H1 (cell line): ENCODE results near the gene ZFHX2. TPM values are rescaled to one million over a fixed set of nuclear protein-coding genes. Genes with fewer than 3 reads are reported as not detected.

ENCODE experiments used
- CTCF ChIA-PET: fragments of 300-600 bp; sonication (Branson Sonifier 250); formaldehyde crosslinking; loops from one replicate; lab custom pipeline; 2021; ENCODE audit not compliant: partially characterized antibody; lab: Charles Lee
- POLR2A ChIA-PET: fragments of 300-600 bp; sonication (Branson Sonifier 250); formaldehyde crosslinking; loops from one replicate; lab custom pipeline; 2021; ENCODE audit warnings: inconsistent platforms; ENCODE audit not compliant: partially characterized antibody; lab: Charles Lee
- DNase-seq, 2 experiments: peaks; one replicate each; pipeline versions ENCODE4 v3.0.0 to v3.0.0-alpha.2; 2010 to 2022; ENCODE audit warnings: low spot score in 2 of 2, low read depth in 1 of 2, mixed read lengths in 1 of 2
- FAIRE-seq: peaks from 2 replicates; lab custom pipeline; 2011; peaks lifted over from hg19 to GRCh38; lab: Jason Lieb, UNC
- H2AFZ ChIP-seq: 2 replicates; pipeline ENCODE4 v1.8.1; 2012; ENCODE audit warnings: low read length, inconsistent platforms
- H2AK5ac ChIP-seq: 2 replicates; pipeline ENCODE4 v1.6.1; 2013; ENCODE audit warnings: low read depth, low read length
- H2BK120ac ChIP-seq: replicated peaks from 2 replicates; pipeline ENCODE3; 2013; ENCODE audit warnings: low read depth, low read length, inconsistent platforms
- H2BK12ac ChIP-seq: 2 replicates; pipeline ENCODE4 v1.6.1; 2013; ENCODE audit warnings: low read depth, low read length
- H2BK15ac ChIP-seq: 2 replicates; pipeline ENCODE4 v1.6.1; 2013; ENCODE audit warnings: low read length
- H2BK20ac ChIP-seq: 2 replicates; pipeline ENCODE4 v1.6.1; 2013; ENCODE audit warnings: low read length
- H2BK5ac ChIP-seq: 2 replicates; pipeline ENCODE4 v1.6.1; 2013; ENCODE audit warnings: low read depth, low read length
- H3K14ac ChIP-seq: 2 replicates; pipeline ENCODE4 v1.6.1; 2013; ENCODE audit warnings: inconsistent platforms; ENCODE audit not compliant: insufficient read length
- H3K18ac ChIP-seq: 2 replicates; pipeline ENCODE4 v1.6.1; 2013; ENCODE audit warnings: low read length; ENCODE audit errors: extremely low read depth
- H3K23ac ChIP-seq: 2 replicates; pipeline ENCODE4 v1.6.1; 2013; ENCODE audit warnings: inconsistent platforms; ENCODE audit not compliant: insufficient read length
- H3K23me2 ChIP-seq: 2 replicates; pipeline ENCODE4 v1.6.1; 2013; ENCODE audit warnings: low read depth, low read length
- H3K27ac ChIP-seq: 2 replicates; pipeline ENCODE4 v1.6.1; 2011; ENCODE audit warnings: low read depth, low read length, inconsistent platforms
- H3K27me3 ChIP-seq, 4 experiments: replicated peaks in 1 of 4; 1 replicate in 1 of 4; 2 replicates in 3 of 4; pipeline versions ENCODE4 v1.6.1 to v1.8.1; 2011 to 2013; ENCODE audit warnings: low read length in 3 of 4, mild to moderate bottlenecking in 3 of 4, inconsistent platforms in 2 of 4, mixed read lengths in 2 of 4, moderate library complexity in 1 of 4; ENCODE audit not compliant: control insufficient read depth in 3 of 4, insufficient read depth in 3 of 4; ENCODE audit errors: extremely low read depth in 1 of 4
- H3K36me3 ChIP-seq, 4 experiments: 2 replicates each; pipeline versions ENCODE4 v1.6.1 to v1.8.1; 2011 to 2013; ENCODE audit warnings: mild to moderate bottlenecking in 4 of 4, low read length in 3 of 4, moderate library complexity in 2 of 4, control low read depth in 1 of 4, inconsistent platforms in 1 of 4; ENCODE audit not compliant: insufficient read depth in 4 of 4, control insufficient read depth in 2 of 4
- H3K4ac ChIP-seq: replicated peaks from 2 replicates; pipeline ENCODE3; 2013; ENCODE audit warnings: low read length, low read depth, mixed read lengths, inconsistent platforms; ENCODE audit not compliant: insufficient read length
- H3K4me1 ChIP-seq, 4 experiments: replicated peaks in 1 of 4; 1 replicate in 1 of 4; 2 replicates in 3 of 4; pipeline versions ENCODE4 v1.6.1 to v1.8.1; 2011 to 2013; ENCODE audit warnings: low read length in 3 of 4, inconsistent platforms in 2 of 4, mixed read lengths in 1 of 4; ENCODE audit not compliant: insufficient read depth in 4 of 4, control insufficient read depth in 3 of 4
- H3K4me2 ChIP-seq, 2 experiments: 2 replicates each; pipeline versions ENCODE4 v1.6.1 to v1.8.1; 2011 to 2013; ENCODE audit warnings: low read depth in 2 of 2, low read length in 2 of 2, control low read depth in 1 of 2, inconsistent platforms in 1 of 2, mild to moderate bottlenecking in 1 of 2; ENCODE audit not compliant: insufficient read depth in 1 of 2
- H3K4me3 ChIP-seq, 4 experiments: fragments of 200-600, 300-600 bp in 1 of 4; sonication (generic), shearing (Covaris generic), sonication (Bioruptor Twin) in 1 of 4; 2 replicates each; pipeline versions ENCODE4 v1.5.1 to v1.8.1; 2011 to 2016; ENCODE audit warnings: low read length in 4 of 4, low read depth in 3 of 4, control low read depth in 2 of 4, inconsistent platforms in 2 of 4, mild to moderate bottlenecking in 2 of 4, mixed read lengths in 1 of 4, moderate library complexity in 1 of 4; ENCODE audit not compliant: insufficient read depth in 2 of 4; ENCODE audit errors: extremely low read depth in 1 of 4
- H3K56ac ChIP-seq: replicated peaks from 2 replicates; pipeline ENCODE3; 2013; ENCODE audit warnings: low read depth, mild to moderate bottlenecking, mixed read lengths, low read length, inconsistent platforms; ENCODE audit not compliant: insufficient read length
- H3K79me1 ChIP-seq: 2 replicates; pipeline ENCODE4 v1.6.1; 2013; ENCODE audit warnings: low read depth, low read length, control low read depth
- H3K79me2 ChIP-seq, 2 experiments: 2 replicates each; pipeline versions ENCODE4 v1.6.1 to v1.8.1; 2012 to 2013; ENCODE audit warnings: low read length in 2 of 2, mild to moderate bottlenecking in 2 of 2, inconsistent platforms in 1 of 2; ENCODE audit not compliant: insufficient read depth in 2 of 2, control insufficient read depth in 1 of 2
- H3K9ac ChIP-seq, 4 experiments: replicated peaks in 1 of 4; 1 replicate in 1 of 4; 2 replicates in 3 of 4; pipeline versions ENCODE4 v1.6.1 to v1.8.1; 2011 to 2013; ENCODE audit warnings: low read depth in 3 of 4, low read length in 3 of 4, control low read depth in 2 of 4, mild to moderate bottlenecking in 2 of 4, moderate library complexity in 2 of 4, inconsistent platforms in 1 of 4; ENCODE audit errors: extremely low read depth in 1 of 4
- H3K9me3 ChIP-seq, 2 experiments: 2 replicates each; pipeline versions ENCODE4 v1.6.1 to v1.8.1; 2012 to 2013; ENCODE audit warnings: mild to moderate bottlenecking in 2 of 2, moderate library complexity in 2 of 2, control low read depth in 1 of 2, inconsistent platforms in 1 of 2, low read depth in 1 of 2, low read length in 1 of 2, mixed read lengths in 1 of 2; ENCODE audit not compliant: insufficient read depth in 2 of 2
- H4K20me1 ChIP-seq, 2 experiments: replicated peaks in 1 of 2; 2 replicates each; pipeline versions ENCODE3 to v1.8.1; 2011 to 2013; ENCODE audit warnings: inconsistent platforms in 2 of 2, low read length in 2 of 2, mild to moderate bottlenecking in 1 of 2; ENCODE audit not compliant: insufficient read depth in 2 of 2, control insufficient read depth in 1 of 2
- H4K5ac ChIP-seq: 2 replicates; pipeline ENCODE4 v1.6.1; 2013; ENCODE audit warnings: low read length, low read depth, mixed read lengths, inconsistent platforms; ENCODE audit not compliant: insufficient read length
- H4K8ac ChIP-seq: 2 replicates; pipeline ENCODE4 v1.8.0; 2013; ENCODE audit warnings: mild to moderate bottlenecking, moderate library complexity, low read length, inconsistent platforms; ENCODE audit not compliant: insufficient read depth; ENCODE audit errors: extremely low read depth
- H4K91ac ChIP-seq: replicated peaks from 2 replicates; pipeline ENCODE3; 2013; ENCODE audit warnings: low read length, mixed read lengths, inconsistent platforms; ENCODE audit not compliant: insufficient read length
- ASH2L ChIP-seq: fragments of 200-600, 300-600 bp; sonication (generic); IDR thresholded peaks from one replicate; pipeline ENCODE4 v1.7.1; 2017; ENCODE audit warnings: low read length
- EZH2 ChIP-seq: fragments of 200-600 bp; sonication (generic); IDR thresholded peaks from 2 replicates; pipeline ENCODE4 v1.7.1; 2012; ENCODE audit warnings: low read depth, mild to moderate bottlenecking, moderate library complexity, low read length, inconsistent platforms; ENCODE audit not compliant: severe bottlenecking
- JUN ChIP-seq: IDR thresholded peaks from 2 replicates; pipeline ENCODE4 v1.6.1; 2011; ENCODE audit warnings: low read depth, mild to moderate bottlenecking, improper control_type of control experiment, low read length
- KDM4A ChIP-seq: IDR thresholded peaks from one replicate; pipeline ENCODE4 v1.7.1; 2012; ENCODE audit warnings: low read depth, mild to moderate bottlenecking, moderate library complexity, low read length, inconsistent platforms; ENCODE audit not compliant: severe bottlenecking
- POLR2AphosphoS5 ChIP-seq: IDR thresholded peaks from 2 replicates; pipeline ENCODE4 v1.6.1; 2011; ENCODE audit warnings: low read depth, low read length
- RAD21 ChIP-seq, 2 experiments: IDR thresholded peaks in 1 of 2; conservative IDR thresholded peaks in 1 of 2; 2 replicates each; pipeline ENCODE4 v1.6.1; 2011; ENCODE audit warnings: low read depth in 2 of 2, low read length in 2 of 2, improper control_type of control experiment in 1 of 2, inconsistent platforms in 1 of 2, mild to moderate bottlenecking in 1 of 2, moderate library complexity in 1 of 2
- RFX5 ChIP-seq: IDR thresholded peaks from 2 replicates; pipeline ENCODE4 v1.6.1; 2011; ENCODE audit warnings: low read depth, low read length, improper control_type of control experiment, borderline replicate concordance
- TAF1 ChIP-seq: IDR thresholded peaks from 2 replicates; pipeline ENCODE4 v1.6.1; 2011; ENCODE audit warnings: mild to moderate bottlenecking, low read depth, low read length
- USF2 ChIP-seq: IDR thresholded peaks from 2 replicates; pipeline ENCODE4 v1.6.1; 2011; ENCODE audit warnings: low read length, improper control_type of control experiment
- WGBS, 2 experiments: shearing (Covaris generic) in 1 of 2; methylation state at CpG; one replicate each; pipeline versions ENCODE4 v1.1.6 to v1.1.7; 2013 to 2015; ENCODE audit warnings: low lambda C conversion rate in 2 of 2, mixed read lengths in 2 of 2, inconsistent platforms in 1 of 2, low coverage in 1 of 2, missing lambda C conversion rate in 1 of 2; ENCODE audit not compliant: insufficient replicate concordance in 2 of 2, insufficient coverage in 1 of 2, insufficient read length in 1 of 2; ENCODE audit errors: extremely low coverage in 1 of 2, missing lambda C conversion rate in 1 of 2; 5-methylcytosine and 5-hydroxymethylcytosine counted together
- polyA plus RNA-seq, 7 experiments: library from polyadenylated mRNA; depleted of rRNA in 3 of 7; stranded (reverse) in 5 of 7; unstranded in 2 of 7; fragments of >200 nt in 5 of 7; fragments of 200-250 nt in 2 of 7; gene quantifications; 1 replicate in 5 of 7; 2 replicates in 1 of 7; 4 replicates in 1 of 7; pipeline versions ENCODE4 v1.2.1 to v1.2.3, GENCODE V29; 2011 to 2013; ENCODE audit warnings: missing spikeins in 2 of 7, mixed read lengths in 2 of 7
- total RNA-seq: library from RNA; stranded (reverse); fragmentation: NEBNext Ultra II Directional; extraction: Animal tissue kit (Norgen Biotek cat#: 25700); gene quantifications from 2 replicates; pipeline ENCODE4 v1.2.1, GENCODE V29; 2021
- TF ChIP-seq, protein P1 (sequence below): IDR thresholded peaks from 2 replicates; pipeline ENCODE4 v1.6.1; 2012; ENCODE audit warnings: inconsistent platforms

The ZFHX2 gene
- total and polyA plus RNA-seq, 2 of the 8 experiments (the other 6 are each of a cell fraction or from before 2014, with no cell fraction given): 2.7 to 27.0 TPM

GRCh38 chr14:23557521-23557920, 6.0 kb upstream of the ZFHX2 start:
- H3K56ac ChIP-seq: no peak overlapping the region
- H4K8ac ChIP-seq: no peak overlapping the region
- CTCF ChIA-PET: interaction anchor here (0.6 to 70.5 kb wide), 5 partner anchors 30 to 212 kb away, joined by 3 to 2092 read pairs (median 61); partner anchors contain the start of gene NGDN
- no peak overlapping the region for H2BK15ac ChIP-seq
- no peak overlapping the region for H4K5ac ChIP-seq
- WGBS, 2 experiments: 92% methylated on average over 2 of the region's 2 CpGs; no CpG with 5 or more reads in 1 of the 2 experiments
- no peak overlapping the region for H3K23ac ChIP-seq
- H3K9ac ChIP-seq: no peak overlapping the region
- no peak overlapping the region for H2AK5ac ChIP-seq
- POLR2A ChIA-PET: interaction anchor here (1.3 to 52.7 kb wide), 4 partner anchors 10 to 79 kb away, joined by 4 to 1523 read pairs (median 492); partner anchors contain the start of genes AP1G2, NGDN and ZFHX2
- 0 out of 2 replicates have a peak, but pooled peaks cover 7% of the 10 kb centered on the region for H3K79me1 ChIP-seq
- H3K23me2 ChIP-seq: peaks cover 7% of the 10 kb centered on the region
- no peaks in the 10 kb centered on the region for H3K27me3 ChIP-seq
- H2AFZ ChIP-seq: no peak overlapping the region
- peaks cover 0 to 19% of the 10 kb centered on the region in 2 experiments; a peak in 2 of 4 replicates for H3K79me2 ChIP-seq
- TF ChIP-seq TAF1 (no peak), JUN (no peak), ASH2L (no peak), KDM4A (no peak), POLR2AphosphoS5 (no peak), RFX5 (no peak), USF2 (no peak), EZH2 (no peak), RAD21 (IDR thresholded peaks at IDR 0.05 in 1 of 2, conservative IDR thresholded peaks at IDR 0.05 in 1 of 2; ENCODE audit: low read depth in 2 of 2, low read length in 2 of 2) (no peak)
- TF ChIP-seq, protein P1, sequence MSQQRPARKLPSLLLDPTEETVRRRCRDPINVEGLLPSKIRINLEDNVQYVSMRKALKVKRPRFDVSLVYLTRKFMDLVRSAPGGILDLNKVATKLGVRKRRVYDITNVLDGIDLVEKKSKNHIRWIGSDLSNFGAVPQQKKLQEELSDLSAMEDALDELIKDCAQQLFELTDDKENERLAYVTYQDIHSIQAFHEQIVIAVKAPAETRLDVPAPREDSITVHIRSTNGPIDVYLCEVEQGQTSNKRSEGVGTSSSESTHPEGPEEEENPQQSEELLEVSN: no peak
- no peak overlapping the region for H2BK5ac ChIP-seq
- no peak overlapping the region for H3K27ac ChIP-seq
- peaks cover 5 to 29% (median 11%) of the 10 kb centered on the region in 4 experiments; a peak in 7 of 8 replicates for H3K36me3 ChIP-seq
- no peak overlapping the region for H3K14ac ChIP-seq
- H3K18ac ChIP-seq: no peak overlapping the region
- H2BK120ac ChIP-seq: no peak overlapping the region
- H3K4ac ChIP-seq: no peak overlapping the region
- peak overlapping the region; percentile 80 to 93; a peak in 2 of 4 replicates for H3K4me2 ChIP-seq
- H3K9me3 ChIP-seq: no peaks in the 10 kb centered on the region
- H4K91ac ChIP-seq: no peak overlapping the region
- DNase-seq (no peak), FAIRE-seq (no peak)
- H2BK12ac ChIP-seq: no peak overlapping the region
- H4K20me1 ChIP-seq: peaks cover 0 to 7% of the 10 kb centered on the region in 2 experiments
- no peak overlapping the region for H2BK20ac ChIP-seq
- H3K4me1 ChIP-seq: peaks cover 0 to 14% (median 8%) of the 10 kb centered on the region in 4 experiments; a peak in 6 of 7 replicates
- H3K4me3 ChIP-seq: 0 out of 8 replicates have a peak overlapping the region, but pooled peaks of 1 of the 4 experiments have one; percentile 83
